MM.1S (cell line): ENCODE measurements around the gene KXD1.

Experiments
- CTCF ChIP-seq: fragments of 300-600 bp; sonication (generic); IDR thresholded peaks from 2 replicates; pipeline ENCODE4 v1.5.1; 2016; ENCODE audit warnings: antibody characterized with exemption, low read length, mixed read lengths
- EZH2 ChIP-seq: fragments of 300-600 bp; sonication (generic); optimal IDR thresholded peaks from 2 replicates; pipeline ENCODE3; 2017; ENCODE audit warnings: low read depth, mild to moderate bottlenecking, antibody characterized with exemption, low read length, mixed read lengths

- TF ChIP-seq CTCF (no peak), EZH2 (no peak)
Observed at GRCh38 chr19:18611327-18612050, 53.8 kb downstream of the KXD1 start.
